GM18502 (cell line): ENCODE measurements around the gene MRPL27.
A peak's percentile ranks its signal among the peaks of the same experiment; 100 is the strongest.
"Not testable (repeated sequence)": the region's sequence is repeated elsewhere in the genome, so short reads cannot be mapped to it uniquely, and the experiment has no call there.

Source experiments
- ATAC-seq: cut with Tn5 transposase; IDR thresholded peaks from one replicate; pipeline ENCODE4 v1.9.1; 2021; ENCODE audit warnings: mild to moderate bottlenecking; ENCODE audit not compliant: unreplicated experiment, poor library complexity

Gene MRPL27

DNA sequence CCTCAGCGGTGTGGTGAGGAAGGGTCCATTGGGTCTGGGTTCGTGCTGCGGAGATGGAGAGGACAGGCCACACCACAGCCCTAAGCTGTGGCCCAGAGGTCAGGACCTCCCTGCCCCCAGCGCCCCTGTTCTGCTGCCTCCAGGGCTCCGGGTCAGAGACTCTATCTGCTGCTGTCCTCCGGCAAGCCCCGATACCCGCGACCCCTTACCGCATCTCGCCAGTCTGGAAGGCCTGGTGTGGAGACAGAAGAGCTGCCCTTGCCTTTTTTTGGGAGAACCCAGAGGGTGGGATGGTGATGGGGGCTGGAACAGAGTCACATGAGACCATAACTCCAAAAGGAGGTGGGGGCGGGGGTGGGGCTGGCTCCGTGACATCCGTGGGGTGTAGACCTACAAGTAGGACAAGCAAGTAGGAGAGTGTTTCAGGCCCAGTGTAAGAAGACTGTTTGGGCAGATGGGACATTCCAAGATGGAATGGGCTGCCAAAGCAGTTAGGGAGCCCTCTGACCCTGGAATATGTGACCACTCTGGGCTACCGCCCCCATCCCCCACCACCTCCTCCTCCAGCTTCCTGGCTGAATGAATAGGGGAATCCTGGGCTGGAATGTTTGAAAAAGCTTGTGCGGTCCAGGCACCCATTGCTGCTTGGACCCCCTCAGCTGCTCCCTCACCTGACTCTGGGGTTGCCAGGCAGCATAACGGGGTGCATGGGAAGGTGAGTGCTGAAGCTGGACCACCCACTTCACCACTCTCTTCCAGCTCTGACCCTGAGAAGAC is 25.7 kb downstream of the MRPL27 start:
- no peak for ATAC-seq

- peak; percentile 56 for ATAC-seq
Measured at GRCh38 chr17:50346313-50347116, 26.5 kb downstream of the MRPL27 start.

- peak; percentile 75 for ATAC-seq
Measured at GRCh38 chr17:50345432-50346312, 27.3 kb downstream of the MRPL27 start, which contains the start of gene XYLT2. TSS of gene XYLT2 (plus strand) at chr17:50346126. CDS start at chr17:50346141, 15 bp downstream.

DNA sequence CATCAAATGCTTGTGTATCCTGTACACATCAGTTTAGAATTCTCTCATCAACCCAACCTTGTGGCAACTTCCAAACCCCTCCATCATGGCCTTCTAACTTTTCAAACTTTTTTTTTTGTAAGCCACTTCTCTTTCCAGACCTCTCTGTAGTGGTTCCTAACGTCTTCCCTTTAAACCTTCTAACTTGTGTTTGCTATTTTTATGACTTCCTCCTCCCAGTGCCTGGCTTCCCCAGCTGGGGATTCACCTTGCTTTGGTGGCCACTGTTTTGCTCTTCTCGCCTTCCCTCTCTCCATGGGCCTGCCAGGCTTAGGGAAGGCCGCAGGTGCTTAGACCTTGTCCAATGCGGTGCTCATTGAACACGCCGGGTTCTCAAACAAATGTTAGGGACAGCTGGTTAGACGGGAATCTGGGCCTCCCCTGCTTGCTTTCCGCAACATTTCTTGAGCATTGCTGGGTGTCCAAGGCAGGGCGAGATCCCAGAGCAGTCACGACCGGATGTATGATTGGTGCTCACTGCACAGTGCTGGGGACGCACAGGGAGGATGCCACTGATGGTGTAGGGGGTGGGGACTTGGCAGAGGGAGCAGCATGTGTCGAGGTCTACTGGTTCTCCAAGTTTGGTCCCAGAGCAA is 28.1 kb downstream of the MRPL27 start:
- ATAC-seq, result no peak

DNA sequence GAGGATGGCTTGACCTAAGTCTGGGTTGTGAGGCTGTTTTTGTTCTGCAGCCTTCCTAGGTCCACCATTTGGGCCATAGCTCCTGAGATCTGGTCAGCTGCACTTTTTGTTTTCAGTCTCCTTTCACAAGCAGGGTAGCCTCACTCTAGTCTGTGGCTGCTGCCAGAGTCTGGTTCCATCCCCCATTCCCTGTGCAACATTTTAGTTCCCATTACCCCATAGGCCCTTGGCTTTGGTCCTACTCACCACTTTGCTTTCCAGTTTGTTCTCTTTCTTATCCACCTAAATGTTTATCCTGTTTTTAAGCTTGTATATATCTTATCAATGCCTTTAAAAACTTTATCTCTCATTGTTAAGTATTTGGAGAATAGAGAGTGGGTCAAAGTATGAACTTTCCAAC is 33.6 kb downstream of the MRPL27 start:
- no peak for ATAC-seq

GRCh38 chr17:50338645-50339044 is 34.3 kb downstream of the MRPL27 start:
- no peak for ATAC-seq

GRCh38 chr17:50337956-50338355 is 35.0 kb downstream of the MRPL27 start:
- ATAC-seq, result no peak

GRCh38 chr17:50333291-50334057 is 39.5 kb downstream of the MRPL27 start:
- not testable (repeated sequence) for ATAC-seq

DNA sequence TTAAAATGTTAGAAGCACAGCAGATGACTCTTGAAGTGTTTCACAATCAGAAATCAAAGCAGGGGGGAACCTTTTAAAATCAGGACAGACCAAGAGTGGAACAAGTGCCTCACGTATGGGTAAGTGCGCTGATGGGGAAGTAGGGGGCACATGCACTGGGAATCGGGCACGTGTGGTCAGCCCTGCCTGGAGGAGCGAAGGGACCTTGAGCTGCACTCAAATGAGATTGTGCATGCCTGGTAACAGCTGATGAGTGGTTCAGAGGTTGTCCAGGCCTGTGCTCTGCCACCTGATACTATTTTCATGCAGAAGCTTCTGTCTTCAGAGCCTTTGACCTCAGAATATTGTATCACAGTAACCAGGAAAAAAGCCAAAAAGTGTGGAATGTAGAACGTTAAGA is 40.8 kb downstream of the MRPL27 start:
- no peak for ATAC-seq

- no peak for ATAC-seq
Measured at GRCh38 chr17:50331085-50331791, 41.7 kb downstream of the MRPL27 start.

GRCh38 chr17:50330151-50330775 is 42.7 kb downstream of the MRPL27 start:
- no peak for ATAC-seq

GRCh38 chr17:50329716-50330115 is 43.3 kb downstream of the MRPL27 start:
- ATAC-seq, result no peak

- no peak for ATAC-seq
Measured at GRCh38 chr17:50328363-50329325, 44.3 kb downstream of the MRPL27 start.

- no peak for ATAC-seq
Measured at GRCh38 chr17:50326831-50327364, 46.1 kb downstream of the MRPL27 start.

DNA sequence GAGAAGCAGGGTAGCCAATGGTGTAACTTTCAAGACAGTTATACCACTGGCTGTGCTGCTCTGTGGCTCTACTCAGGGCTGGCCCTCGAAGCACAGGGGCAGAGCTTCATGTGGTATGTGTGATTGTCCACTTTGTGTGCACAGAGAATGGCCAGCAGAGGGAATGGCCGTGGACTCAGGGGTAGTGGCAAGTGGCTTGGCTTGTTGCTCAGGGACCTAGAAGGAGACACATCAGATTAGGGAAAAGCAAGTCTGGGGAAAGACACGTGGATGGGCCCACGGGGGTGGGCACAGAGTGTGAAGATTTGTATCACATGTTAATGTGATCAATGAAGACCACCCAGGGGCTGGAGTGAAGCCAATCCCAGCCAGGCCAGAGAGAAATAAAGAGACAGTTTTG is 47.1 kb downstream of the MRPL27 start:
- no peak for ATAC-seq

DNA sequence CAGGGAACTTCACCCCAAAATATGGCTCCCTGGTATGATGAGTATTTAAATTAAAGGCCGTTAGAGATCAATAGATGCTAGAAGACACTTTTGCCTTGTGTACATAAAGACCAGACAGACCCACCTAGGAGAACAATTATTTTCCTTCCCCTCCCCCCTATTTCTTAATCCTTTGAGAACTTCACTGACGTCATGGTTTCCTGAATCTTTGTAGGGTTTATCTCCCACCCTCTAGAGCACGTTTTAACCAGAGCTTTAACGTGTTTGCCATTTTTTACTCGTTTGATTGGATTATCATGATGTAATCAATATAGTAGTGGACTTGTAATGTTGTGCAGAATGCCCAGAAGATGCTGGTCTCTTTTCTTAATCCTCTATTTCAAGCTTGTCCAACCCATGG is 49.9 kb downstream of the MRPL27 start:
- ATAC-seq, result no peak

- no peak for ATAC-seq
Measured at GRCh38 chr17:50322271-50322670, 50.7 kb downstream of the MRPL27 start.
